ENCODE results near the gene LTBP4.

DNA sequence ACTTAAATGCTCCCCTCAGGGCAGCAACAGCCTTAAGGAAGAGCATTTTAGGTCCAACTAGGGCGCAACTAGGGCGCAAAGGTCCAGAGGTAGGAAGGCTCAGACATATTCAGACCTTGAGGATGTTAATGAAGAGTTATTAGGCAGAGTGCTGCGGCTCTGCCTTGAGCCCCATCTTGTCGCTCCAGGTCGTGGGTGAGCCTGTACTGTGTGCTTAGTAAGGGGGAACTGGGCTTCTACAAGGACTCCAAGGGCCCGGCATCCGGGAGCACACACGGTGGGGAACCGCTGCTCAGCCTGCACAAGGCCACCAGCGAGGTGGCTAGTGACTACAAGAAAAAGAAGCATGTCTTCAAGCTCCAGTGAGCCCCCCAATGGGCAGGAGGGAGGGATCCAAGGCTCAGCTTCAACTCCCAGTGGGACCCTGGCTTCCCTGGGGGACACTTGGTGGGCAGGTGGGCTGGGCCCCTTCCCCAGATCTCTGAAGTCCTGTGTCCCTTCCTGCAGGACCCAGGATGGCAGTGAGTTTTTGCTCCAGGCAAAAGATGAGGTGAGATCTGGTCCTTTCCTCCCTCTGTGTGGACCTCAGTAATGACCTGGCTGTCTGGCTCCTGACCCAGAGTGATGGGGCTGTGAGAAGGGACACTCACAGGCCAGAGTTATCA lies 29.2 kb upstream of the LTBP4 start:
- TF ChIP-seq, protein P1, sequence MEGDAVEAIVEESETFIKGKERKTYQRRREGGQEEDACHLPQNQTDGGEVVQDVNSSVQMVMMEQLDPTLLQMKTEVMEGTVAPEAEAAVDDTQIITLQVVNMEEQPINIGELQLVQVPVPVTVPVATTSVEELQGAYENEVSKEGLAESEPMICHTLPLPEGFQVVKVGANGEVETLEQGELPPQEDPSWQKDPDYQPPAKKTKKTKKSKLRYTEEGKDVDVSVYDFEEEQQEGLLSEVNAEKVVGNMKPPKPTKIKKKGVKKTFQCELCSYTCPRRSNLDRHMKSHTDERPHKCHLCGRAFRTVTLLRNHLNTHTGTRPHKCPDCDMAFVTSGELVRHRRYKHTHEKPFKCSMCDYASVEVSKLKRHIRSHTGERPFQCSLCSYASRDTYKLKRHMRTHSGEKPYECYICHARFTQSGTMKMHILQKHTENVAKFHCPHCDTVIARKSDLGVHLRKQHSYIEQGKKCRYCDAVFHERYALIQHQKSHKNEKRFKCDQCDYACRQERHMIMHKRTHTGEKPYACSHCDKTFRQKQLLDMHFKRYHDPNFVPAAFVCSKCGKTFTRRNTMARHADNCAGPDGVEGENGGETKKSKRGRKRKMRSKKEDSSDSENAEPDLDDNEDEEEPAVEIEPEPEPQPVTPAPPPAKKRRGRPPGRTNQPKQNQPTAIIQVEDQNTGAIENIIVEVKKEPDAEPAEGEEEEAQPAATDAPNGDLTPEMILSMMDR (IDR thresholded peaks at IDR 0.05): no peak
- no peak for TF ChIP-seq POLR2A (IDR thresholded peaks at IDR 0.05)
